HG02623 (cell line): Measurements from ENCODE around the gene SINHCAF.

ENCODE experiments used
- ATAC-seq: cut with Tn5 transposase; IDR thresholded peaks from one replicate; pipeline ENCODE4 v1.9.1; 2021; ENCODE audit warnings: moderate library complexity; ENCODE audit not compliant: unreplicated experiment

The SINHCAF gene

GRCh38 chr12:31234955-31235867, 90.7 kb downstream of the SINHCAF start:
- ATAC-seq = no peak

GRCh38 chr12:31234053-31234840, 91.7 kb downstream of the SINHCAF start:
- no peak for ATAC-seq

GRCh38 chr12:31233061-31233730, 92.8 kb downstream of the SINHCAF start:
- ATAC-seq = no peak

GRCh38 chr12:31232361-31232965, 93.5 kb downstream of the SINHCAF start:
- ATAC-seq = no peak

- ATAC-seq = no peak
Measured at GRCh38 chr12:31231611-31232360, 94.2 kb downstream of the SINHCAF start.
